Measurements from ENCODE around the gene GREB1L. TPM values are rescaled to one million over a fixed set of nuclear protein-coding genes. Genes with fewer than 3 reads are reported as not detected.

The GREB1L gene
- total RNA-seq, 4 donors from 2014 or later: 13.2 to 16.0 (median 14.5) TPM

DNA sequence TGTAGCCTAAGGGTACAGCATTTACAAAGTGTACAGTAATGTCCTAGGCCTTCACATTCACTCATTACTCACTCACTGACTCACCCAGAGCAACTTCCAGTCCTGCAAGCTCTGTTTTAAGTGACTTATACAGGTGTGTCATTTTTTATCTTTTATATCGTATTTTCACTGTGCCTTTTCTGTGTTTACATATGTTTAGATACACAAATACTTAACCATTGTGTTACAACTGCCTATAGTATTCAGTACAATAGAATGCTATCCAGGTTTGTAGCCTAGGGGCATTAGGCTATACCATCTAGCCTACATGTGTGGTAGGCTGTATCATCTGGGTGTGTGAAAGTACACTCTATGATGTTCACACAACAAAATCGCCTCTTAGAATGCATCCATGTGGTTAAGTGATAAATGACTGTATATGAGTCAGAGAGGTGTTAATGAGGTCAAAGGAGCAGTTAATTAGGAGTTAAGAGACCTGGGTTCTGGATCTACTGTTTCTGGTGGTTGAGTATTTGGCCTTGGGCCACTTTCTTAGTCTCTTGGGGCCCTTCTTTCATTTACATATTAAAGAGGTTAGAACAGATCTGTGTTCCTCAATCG is 149.1 kb downstream of the GREB1L start:
- intact Hi-C loops (cut with DNase I): no loop called here

DNA sequence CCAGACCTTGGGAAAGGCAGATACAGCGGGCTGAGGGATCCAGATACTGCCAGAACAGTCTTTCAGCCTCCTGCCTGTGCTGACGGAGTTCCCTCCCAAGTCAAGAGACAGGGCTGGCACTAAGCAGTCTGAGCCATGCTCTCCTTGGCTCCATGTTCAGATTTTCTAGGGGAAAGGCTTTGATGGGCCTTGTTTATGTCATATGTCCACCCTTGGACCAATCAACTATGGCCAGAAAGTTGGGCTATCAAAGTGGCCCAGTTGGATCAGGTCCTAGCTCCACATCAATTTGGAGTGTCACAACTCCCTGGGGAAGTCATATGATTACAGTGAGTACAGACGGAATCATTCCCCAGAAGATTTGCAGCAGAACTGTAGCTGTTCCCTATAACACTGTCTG is 152.0 kb downstream of the GREB1L start:
- TF ChIP-seq POLR2AphosphoS5 (IDR thresholded peaks at IDR 0.05) (no peak), EP300 (IDR thresholded peaks at IDR 0.05) (no peak), POLR2A (IDR thresholded peaks at IDR 0.05; ENCODE audit: low read depth) (no peak)
- TF ChIP-seq, protein P1, sequence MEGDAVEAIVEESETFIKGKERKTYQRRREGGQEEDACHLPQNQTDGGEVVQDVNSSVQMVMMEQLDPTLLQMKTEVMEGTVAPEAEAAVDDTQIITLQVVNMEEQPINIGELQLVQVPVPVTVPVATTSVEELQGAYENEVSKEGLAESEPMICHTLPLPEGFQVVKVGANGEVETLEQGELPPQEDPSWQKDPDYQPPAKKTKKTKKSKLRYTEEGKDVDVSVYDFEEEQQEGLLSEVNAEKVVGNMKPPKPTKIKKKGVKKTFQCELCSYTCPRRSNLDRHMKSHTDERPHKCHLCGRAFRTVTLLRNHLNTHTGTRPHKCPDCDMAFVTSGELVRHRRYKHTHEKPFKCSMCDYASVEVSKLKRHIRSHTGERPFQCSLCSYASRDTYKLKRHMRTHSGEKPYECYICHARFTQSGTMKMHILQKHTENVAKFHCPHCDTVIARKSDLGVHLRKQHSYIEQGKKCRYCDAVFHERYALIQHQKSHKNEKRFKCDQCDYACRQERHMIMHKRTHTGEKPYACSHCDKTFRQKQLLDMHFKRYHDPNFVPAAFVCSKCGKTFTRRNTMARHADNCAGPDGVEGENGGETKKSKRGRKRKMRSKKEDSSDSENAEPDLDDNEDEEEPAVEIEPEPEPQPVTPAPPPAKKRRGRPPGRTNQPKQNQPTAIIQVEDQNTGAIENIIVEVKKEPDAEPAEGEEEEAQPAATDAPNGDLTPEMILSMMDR (IDR thresholded peaks at IDR 0.05): no peak
- 79% methylated on average over 3 of the region's 3 CpGs for WGBS
- Histone ChIP-seq H3K27ac (replicated peaks in 1 of 4) (no peak overlapping the region), H3K36me3 (no peaks in the 10 kb centered on the region), H3K9me3 (no peaks in the 10 kb centered on the region), H3K4me1 (no peaks in the 10 kb centered on the region), H3K27me3 (no peaks in the 10 kb centered on the region), H3K4me3 (no peak overlapping the region)
- no peak for DNase-seq (ENCODE audit: extremely low spot score)
- intact Hi-C loops (cut with DNase I): no loop called here

More for the DNA sequence above, 149.1 kb downstream of the GREB1L start:
- no peak for TF ChIP-seq POLR2A (IDR thresholded peaks at IDR 0.05; ENCODE audit: low read depth)
- TF ChIP-seq POLR2AphosphoS5 (IDR thresholded peaks at IDR 0.05): no peak
- TF ChIP-seq, protein P1 (IDR thresholded peaks at IDR 0.05): no peak
- TF ChIP-seq EP300 (IDR thresholded peaks at IDR 0.05): no peak
- Histone ChIP-seq H3K36me3 (no peaks in the 10 kb centered on the region), H3K27me3 (no peaks in the 10 kb centered on the region), H3K9me3 (no peaks in the 10 kb centered on the region), H3K4me1 (peaks cover 0 to 17% (median 10%) of the 10 kb centered on the region in 4 donors), H3K27ac (replicated peaks in 1 of 4) (no peak overlapping the region), H3K4me3 (no peak overlapping the region)
- WGBS: 78% methylated on average over 3 of the region's 3 CpGs
- DNase-seq (ENCODE audit: extremely low spot score): no peak

DNA sequence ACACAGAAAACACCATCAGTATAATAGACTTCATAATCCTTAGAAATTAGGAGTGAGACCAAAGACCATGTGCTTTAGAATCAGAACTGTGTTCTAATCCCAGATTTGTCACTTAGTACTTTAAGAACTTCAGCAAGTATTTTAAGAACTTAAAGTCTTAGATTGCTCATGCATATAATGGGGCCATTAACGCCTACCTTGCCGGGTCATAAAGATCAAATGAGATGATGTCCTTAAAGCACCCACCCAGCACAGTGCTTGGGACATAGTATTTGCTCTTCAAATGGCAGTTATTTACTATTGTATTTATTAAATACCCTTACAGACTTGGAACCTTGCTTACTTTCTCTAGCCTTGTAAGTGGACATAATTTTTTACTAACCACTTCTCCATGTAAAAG is 156.1 kb downstream of the GREB1L start:
- intact Hi-C loops (cut with DNase I): no loop called here
- Histone ChIP-seq H3K27me3 (no peaks in the 10 kb centered on the region), H3K4me1 (no peaks in the 10 kb centered on the region), H3K4me3 (no peak overlapping the region), H3K9me3 (no peaks in the 10 kb centered on the region), H3K27ac (replicated peaks in 1 of 4) (no peak overlapping the region), H3K36me3 (no peaks in the 10 kb centered on the region)
- 85% methylated on average over 2 of the region's 2 CpGs for WGBS
- TF ChIP-seq POLR2A (IDR thresholded peaks at IDR 0.05; ENCODE audit: low read depth): no peak
- TF ChIP-seq POLR2AphosphoS5 (IDR thresholded peaks at IDR 0.05): no peak
- TF ChIP-seq EP300 (IDR thresholded peaks at IDR 0.05): no peak
- TF ChIP-seq, protein P1 (IDR thresholded peaks at IDR 0.05): no peak
- DNase-seq (ENCODE audit: extremely low spot score): no peak

DNA sequence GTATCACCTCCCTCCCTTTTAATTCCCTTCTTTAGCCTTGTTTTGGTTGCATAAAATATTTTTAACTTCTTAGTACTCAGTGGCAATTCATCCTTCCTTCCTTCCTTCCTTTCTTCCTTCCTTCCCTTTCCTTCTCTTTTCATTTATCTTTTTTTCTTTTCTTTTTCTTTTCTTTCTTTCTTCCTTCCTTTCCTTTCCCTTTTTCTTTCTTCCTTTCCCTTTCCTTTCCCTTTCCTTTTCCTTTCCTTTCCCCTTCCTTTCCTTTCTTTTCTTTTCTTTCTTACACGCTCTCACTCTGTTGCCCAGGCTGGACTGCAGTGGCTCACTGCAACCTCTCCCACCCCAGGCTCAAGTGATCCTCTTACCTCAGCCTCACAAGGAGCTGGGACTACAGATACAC is 160.2 kb downstream of the GREB1L start:
- Histone ChIP-seq H3K27ac (replicated peaks in 1 of 4) (no peak overlapping the region), H3K27me3 (no peaks in the 10 kb centered on the region), H3K36me3 (no peaks in the 10 kb centered on the region), H3K9me3 (no peaks in the 10 kb centered on the region), H3K4me3 (no peak overlapping the region), H3K4me1 (no peaks in the 10 kb centered on the region)
- no peak for TF ChIP-seq POLR2A (IDR thresholded peaks at IDR 0.05; ENCODE audit: low read depth)
- no peak for TF ChIP-seq EP300 (IDR thresholded peaks at IDR 0.05)
- TF ChIP-seq, protein P1 (IDR thresholded peaks at IDR 0.05): no peak
- TF ChIP-seq POLR2AphosphoS5 (IDR thresholded peaks at IDR 0.05): no peak
- intact Hi-C loops (cut with DNase I): no loop called here
- WGBS: 97% methylated on average over 1 of the region's 1 CpG
- DNase-seq (ENCODE audit: extremely low spot score): no peak

DNA sequence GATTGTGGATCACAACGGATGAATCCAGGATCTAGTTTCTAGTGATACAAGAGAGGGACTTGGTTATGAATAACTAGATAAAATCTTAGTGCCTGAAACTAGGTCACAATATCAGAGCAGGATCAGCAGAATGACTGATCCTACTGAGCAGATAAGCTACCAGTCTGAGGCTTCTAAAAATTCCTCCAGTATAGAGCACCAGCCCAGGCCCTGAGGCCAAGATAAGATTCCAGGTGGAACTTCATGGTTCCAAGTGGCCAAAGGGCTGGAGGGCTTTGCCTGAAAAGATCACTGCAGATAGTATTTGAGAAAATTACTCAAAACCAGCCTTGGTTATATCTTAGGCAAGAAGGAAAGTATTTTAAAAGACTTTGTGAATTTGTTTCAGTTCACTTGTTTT is 162.4 kb downstream of the GREB1L start:
- Histone ChIP-seq H3K9me3 (no peaks in the 10 kb centered on the region), H3K36me3 (no peaks in the 10 kb centered on the region), H3K4me1 (no peaks in the 10 kb centered on the region), H3K27ac (replicated peaks in 1 of 4) (no peak overlapping the region), H3K27me3 (no peaks in the 10 kb centered on the region), H3K4me3 (no peak overlapping the region)
- TF ChIP-seq, protein P1 (IDR thresholded peaks at IDR 0.05): no peak
- TF ChIP-seq POLR2A (IDR thresholded peaks at IDR 0.05; ENCODE audit: low read depth) (no peak), POLR2AphosphoS5 (IDR thresholded peaks at IDR 0.05) (no peak), EP300 (IDR thresholded peaks at IDR 0.05) (no peak)
- DNase-seq (ENCODE audit: extremely low spot score): no peak
- intact Hi-C loops (cut with DNase I): no loop called here
- WGBS: 33% methylated on average over 1 of the region's 1 CpG

Data from esophagus muscularis mucosa (tissue), 4 donors.